HepG2 (cell line): ENCODE measurements around the gene PTGIR. TPM values are rescaled to one million over a fixed set of nuclear protein-coding genes. Genes with fewer than 3 reads are reported as not detected.

Experiments used
- ATM ChIP-seq: fragments of 450-650 bp; IDR thresholded peaks from 2 replicates; pipeline ENCODE4 v1.7.1; 2017; ENCODE audit warnings: mild to moderate bottlenecking, borderline replicate concordance
- ELF1 ChIP-seq: sonication (generic); formaldehyde crosslinking; IDR thresholded peaks from 2 replicates; pipeline ENCODE4 v1.4.0; 2020; ENCODE audit warnings: missing genetic modification reagents
- HOXA5 ChIP-seq: sonication (generic); formaldehyde crosslinking; IDR thresholded peaks from 2 replicates; pipeline ENCODE4 v1.4.0; 2020; ENCODE audit warnings: missing genetic modification reagents
- JDP2 ChIP-seq: sonication (generic); formaldehyde crosslinking; IDR thresholded peaks from 2 replicates; pipeline ENCODE4 v1.8.1; 2022; ENCODE audit warnings: missing genetic modification reagents, borderline replicate concordance
- JUND ChIP-seq: sonication (generic); formaldehyde crosslinking; IDR thresholded peaks from 2 replicates; pipeline ENCODE4 v1.8.0; 2022; ENCODE audit warnings: mild to moderate bottlenecking, missing genetic modification reagents
- MLXIP ChIP-seq: sonication (generic); formaldehyde crosslinking; IDR thresholded peaks from 2 replicates; pipeline ENCODE4 v1.9.0; 2021; ENCODE audit warnings: missing genetic modification reagents, borderline replicate concordance
- PTBP1 ChIP-seq: fragments of 200-400 bp; formaldehyde crosslinking; IDR thresholded peaks from 2 replicates; pipeline ENCODE4 v1.6.1; 2018; ENCODE audit warnings: low read length, low read depth; ENCODE audit not compliant: poor library complexity, severe bottlenecking
- RAD21 ChIP-seq: fragments of 450-650 bp; formaldehyde crosslinking; IDR thresholded peaks from 2 replicates; pipeline ENCODE4 v1.5.0; 2020; ENCODE audit warnings: mild to moderate bottlenecking
- SALL2 ChIP-seq: sonication (generic); formaldehyde crosslinking; IDR thresholded peaks from 2 replicates; pipeline ENCODE4 v1.8.1; 2023; ENCODE audit warnings: mild to moderate bottlenecking, missing genetic modification reagents, inconsistent platforms
- STAG1 ChIP-seq: sonication (generic); formaldehyde crosslinking; IDR thresholded peaks from 2 replicates; pipeline ENCODE4 v1.4.0; 2020; ENCODE audit warnings: missing genetic modification reagents
- STAT5B ChIP-seq: sonication (generic); formaldehyde crosslinking; IDR thresholded peaks from 2 replicates; pipeline ENCODE4 v1.4.0; 2020; ENCODE audit warnings: missing genetic modification reagents
- ZBTB2 ChIP-seq: sonication (generic); formaldehyde crosslinking; IDR thresholded peaks from 2 replicates; pipeline ENCODE4 v1.8.0; 2022; ENCODE audit warnings: low read depth, missing genetic modification reagents
- ZBTB3 ChIP-seq: sonication (generic); formaldehyde crosslinking; IDR thresholded peaks from 2 replicates; pipeline ENCODE4 v1.4.0; 2020; ENCODE audit warnings: low read depth, mild to moderate bottlenecking, moderate library complexity, missing genetic modification reagents, borderline replicate concordance
- ZNF563 ChIP-seq: sonication (generic); formaldehyde crosslinking; IDR thresholded peaks from 2 replicates; pipeline ENCODE4 v1.8.0; 2022; ENCODE audit warnings: mild to moderate bottlenecking, moderate library complexity, missing genetic modification reagents
- ZNF883 ChIP-seq: sonication (generic); formaldehyde crosslinking; IDR thresholded peaks from 2 replicates; pipeline ENCODE4 v1.5.1; 2020; ENCODE audit warnings: mild to moderate bottlenecking, missing genetic modification reagents; ENCODE audit errors: not compliant biosample characterization
- polyA plus RNA-seq, 8 experiments: library from polyadenylated mRNA; depleted of rRNA in 3 of 8; stranded (reverse) in 7 of 8; unstranded in 1 of 8; fragments of >200 nt; fragmentation: Illumina TruSeq in 4 of 8; extraction: Trizol in 4 of 8; gene quantifications; 2 replicates each; pipeline versions ENCODE4 v1.2.1 to v1.2.3, GENCODE V29; 2011 to 2016; ENCODE audit warnings: low read depth in 4 of 8, missing spikeins in 1 of 8, mixed read lengths in 1 of 8; ENCODE audit not compliant: insufficient read depth in 1 of 8
- total RNA-seq, 5 experiments: library from RNA; depleted of rRNA; stranded (reverse); fragments of >200 nt; fragmentation: Illumina TruSeq; extraction: Trizol; gene quantifications; 2 replicates each; pipeline ENCODE4 v1.2.3, GENCODE V29; 2016; ENCODE audit warnings: low read depth in 1 of 5
- TF ChIP-seq, protein P1 (sequence below): sonication (generic); formaldehyde crosslinking; IDR thresholded peaks from 2 replicates; pipeline ENCODE4 v1.5.1; 2020; ENCODE audit warnings: missing genetic modification reagents, mild to moderate bottlenecking, borderline replicate concordance

The PTGIR gene
- total and polyA plus RNA-seq, 2 of the 13 experiments (the other 11 are each of a cell fraction or from before 2014, with no cell fraction given) = not detected

DNA sequence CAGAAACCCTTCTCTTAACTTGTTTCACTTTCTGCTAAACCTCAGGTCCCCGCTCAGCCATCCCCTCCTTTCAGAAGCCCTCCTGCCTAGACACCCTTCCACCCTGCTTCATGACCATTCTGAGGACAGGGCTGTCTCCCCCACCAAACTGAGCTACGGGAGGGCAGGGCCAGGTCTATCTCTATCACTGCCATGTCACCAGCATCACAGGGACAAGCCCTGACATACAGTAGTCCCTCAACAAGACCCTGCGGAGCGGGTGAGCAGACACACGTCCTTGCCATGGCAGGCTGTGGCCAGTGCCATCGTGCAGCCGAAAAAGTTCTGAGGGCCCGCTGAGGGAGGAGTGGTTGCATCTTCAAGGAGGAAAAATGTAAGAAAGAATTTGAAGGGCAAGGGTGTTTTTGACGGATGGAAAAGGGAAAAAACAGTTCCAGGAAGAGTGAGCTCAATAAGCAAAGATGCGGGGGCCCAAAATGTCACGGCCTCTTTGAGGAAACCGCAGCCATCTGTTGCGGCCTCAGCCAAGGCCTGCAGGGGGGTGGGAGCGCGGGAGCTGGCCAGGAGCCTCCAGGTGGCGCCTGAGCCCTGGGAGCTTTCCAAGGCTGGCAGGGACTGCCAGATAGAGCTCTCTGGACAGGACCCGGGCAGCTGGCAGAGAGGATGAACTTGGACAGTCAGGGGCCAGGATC is 8.1 kb downstream of the PTGIR start (continued):
- TF ChIP-seq MLXIP (CRISPR knock-in tag) = no peak
- TF ChIP-seq PTBP1 = no peak
- TF ChIP-seq ATM = no peak
- peak; percentile 21; the same call in 1 of the 2 replicates for TF ChIP-seq ZNF563 (CRISPR knock-in tag)
- TF ChIP-seq ZBTB3 (CRISPR knock-in tag) = no peak
- TF ChIP-seq HOXA5 (CRISPR knock-in tag) = 0 out of 2 replicates have a peak, but pooled peaks have one; percentile 30
- TF ChIP-seq JUND (CRISPR knock-in tag) = no peak
- peak; percentile 75; the same call in 1 of the 2 replicates for TF ChIP-seq RAD21
- TF ChIP-seq STAT5B (CRISPR knock-in tag) = no peak
- no peak for TF ChIP-seq ELF1
- TF ChIP-seq STAG1 (CRISPR knock-in tag) = peak; percentile 50
- TF ChIP-seq ZBTB2 (CRISPR knock-in tag) = no peak
- no peak for TF ChIP-seq JDP2
- TF ChIP-seq, protein P1, sequence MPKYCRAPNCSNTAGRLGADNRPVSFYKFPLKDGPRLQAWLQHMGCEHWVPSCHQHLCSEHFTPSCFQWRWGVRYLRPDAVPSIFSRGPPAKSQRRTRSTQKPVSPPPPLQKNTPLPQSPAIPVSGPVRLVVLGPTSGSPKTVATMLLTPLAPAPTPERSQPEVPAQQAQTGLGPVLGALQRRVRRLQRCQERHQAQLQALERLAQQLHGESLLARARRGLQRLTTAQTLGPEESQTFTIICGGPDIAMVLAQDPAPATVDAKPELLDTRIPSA (CRISPR knock-in tag) = no peak
- TF ChIP-seq SALL2 (CRISPR knock-in tag) = no peak
- TF ChIP-seq ZNF883 (CRISPR knock-in tag) = peak; percentile 36
